Breast epithelium (tissue), 3 donors: ENCODE data around the gene ARHGEF17.

Experiments
- CTCF ChIP-seq, 3 donors: fragments of 450-650 bp; IDR thresholded peaks; one replicate each; pipeline ENCODE4 v1.5.1; 2016 to 2017; ENCODE audit warnings: antibody characterized with exemption in 3 of 3, mild to moderate bottlenecking in 3 of 3, moderate library complexity in 3 of 3
- POLR2A ChIP-seq: fragments of 450-650 bp; IDR thresholded peaks from one replicate; pipeline ENCODE4 v1.6.1; 2016; ENCODE audit warnings: antibody characterized with exemption, mild to moderate bottlenecking, moderate library complexity
- POLR2AphosphoS5 ChIP-seq, 3 donors: sonication (generic); formaldehyde crosslinking; IDR thresholded peaks; one replicate each; pipeline ENCODE4 v1.6.1; 2017; ENCODE audit warnings: antibody characterized with exemption in 3 of 3

- TF ChIP-seq CTCF (IDR thresholded peaks at IDR 0.05) (no peak), POLR2A (no peak), POLR2AphosphoS5 (IDR thresholded peaks at IDR 0.05) (no peak)
These were observed 41.6 kb downstream of the ARHGEF17 start for GRCh38 chr11:73349633-73350032.
